AG04450 (cell line): ENCODE data around the gene CD48. TPM values are rescaled to one million over a fixed set of nuclear protein-coding genes. Genes with fewer than 3 reads are reported as not detected.

Experiments used
- CTCF ChIA-PET: fragments of 300-600, 350-600 bp; formaldehyde crosslinking; extraction: SDS; loops from one replicate; lab custom pipeline; 2022; ENCODE audit warnings: antibody characterized with exemption, inconsistent platforms; lab: Charles Lee
- POLR2A ChIA-PET: fragments of 350-600 bp; formaldehyde crosslinking; extraction: SDS; loops from one replicate; lab custom pipeline; 2021; ENCODE audit warnings: antibody characterized with exemption, inconsistent platforms; lab: Yijun Ruan, JAX
- DNase-seq: peaks from one replicate; pipeline ENCODE4 v3.0.0-alpha.2; 2011; ENCODE audit warnings: low read depth, low spot score
- H3K27ac ChIP-seq: one replicate; pipeline ENCODE4 v1.5.1; 2012; ENCODE audit warnings: low read depth, low read length, control low read depth
- H3K27me3 ChIP-seq: one replicate; pipeline ENCODE4 v1.6.0; 2012; ENCODE audit warnings: low read length; ENCODE audit not compliant: control insufficient read depth, insufficient read depth
- H3K4me3 ChIP-seq: 2 replicates; pipeline ENCODE4 v1.5.1; 2011; ENCODE audit warnings: mild to moderate bottlenecking, low read depth, low read length, control low read depth
- H3K9me3 ChIP-seq: 2 replicates; pipeline ENCODE4 v1.5.1; 2012; ENCODE audit warnings: low read length; ENCODE audit not compliant: control insufficient read depth, insufficient read depth
- CTCF ChIP-seq: IDR thresholded peaks from 2 replicates; pipeline ENCODE4 v1.5.1; 2011; ENCODE audit warnings: low read depth, low read length, control low read depth, inconsistent platforms
- polyA plus RNA-seq: library from polyadenylated mRNA; depleted of rRNA; stranded (reverse); fragments of >200 nt; gene quantifications from 2 replicates; pipeline ENCODE4 v1.2.3, GENCODE V29; 2011

The CD48 gene
- polyA plus RNA-seq, 1 experiment = not detected

- CTCF ChIA-PET = interaction anchor here (0.6 kb wide), 1 partner anchor 339 kb away, joined by 7 read pairs; no protein-coding TSS in a partner anchor
- POLR2A ChIA-PET = no interaction called here
- no peak for DNase-seq
- Histone ChIP-seq H3K27ac (no peak overlapping the region), H3K4me3 (no peak overlapping the region), H3K27me3 (no peaks in the 10 kb centered on the region), H3K9me3 (no peaks in the 10 kb centered on the region)
- TF ChIP-seq CTCF = no peak
Measured at GRCh38 chr1:160651433-160652064, 60.1 kb downstream of the CD48 start.

- ChIA-PET CTCF (no interaction called here), POLR2A (no interaction called here)
- no peak for DNase-seq
- Histone ChIP-seq H3K27ac (no peak overlapping the region), H3K9me3 (no peaks in the 10 kb centered on the region), H3K4me3 (no peak overlapping the region), H3K27me3 (no peaks in the 10 kb centered on the region)
- TF ChIP-seq CTCF = no peak
Measured at GRCh38 chr1:160647329-160647720, 64.3 kb downstream of the CD48 start.

- ChIA-PET POLR2A (no interaction called here), CTCF (no interaction called here)
- no peak for TF ChIP-seq CTCF
- no peak for DNase-seq
- Histone ChIP-seq H3K27me3 (no peaks in the 10 kb centered on the region), H3K27ac (no peak within 1 kb of the TSS), H3K4me3 (no peak within 1 kb of the TSS), H3K9me3 (no peaks in the 10 kb centered on the region)
Measured at GRCh38 chr1:160646711-160647328, 64.8 kb downstream of the CD48 start, which contains the start of gene SLAMF1. TSS of gene SLAMF1 (minus strand) at chr1:160647044. CDS start at chr1:160646945, 99 bp downstream.

GRCh38 chr1:160646180-160646579, 65.4 kb downstream of the CD48 start:
- ChIA-PET POLR2A (no interaction called here), CTCF (interaction anchor here (0.6 kb wide), 1 partner anchor 11 kb away, joined by 4 read pairs; no protein-coding TSS in a partner anchor)
- Histone ChIP-seq H3K27ac (no peak overlapping the region), H3K27me3 (no peaks in the 10 kb centered on the region), H3K9me3 (no peaks in the 10 kb centered on the region), H3K4me3 (no peak overlapping the region)
- TF ChIP-seq CTCF = no peak
- no peak for DNase-seq
